GM12873 (cell line): ENCODE measurements around the gene PLEKHF1.

Source experiments
- CTCF ChIP-seq: IDR thresholded peaks from 2 replicates; pipeline ENCODE4 v1.5.1; 2012; ENCODE audit warnings: low read depth, mild to moderate bottlenecking, moderate library complexity, low read length, control low read depth; ENCODE audit not compliant: insufficient read depth; ENCODE audit errors: missing control alignments

The PLEKHF1 gene

GRCh38 chr19:29702963-29703320 lies 37.7 kb downstream of the PLEKHF1 start:
- TF ChIP-seq CTCF: no peak

GRCh38 chr19:29704562-29705558 lies 39.6 kb downstream of the PLEKHF1 start:
- no peak for TF ChIP-seq CTCF

- TF ChIP-seq CTCF: no peak
Measured at GRCh38 chr19:29705706-29706105, 40.4 kb downstream of the PLEKHF1 start.

GRCh38 chr19:29706635-29707034 lies 41.4 kb downstream of the PLEKHF1 start:
- TF ChIP-seq CTCF: no peak

- TF ChIP-seq CTCF: no peak
Measured at GRCh38 chr19:29708554-29709439, 43.5 kb downstream of the PLEKHF1 start.

- TF ChIP-seq CTCF: no peak
Measured at GRCh38 chr19:29711584-29712132, 46.4 kb downstream of the PLEKHF1 start.
